GM21576 (cell line): ENCODE results near the gene CCDC88A.

Experiments used
- ATAC-seq: cut with Tn5 transposase; IDR thresholded peaks from one replicate; pipeline ENCODE4 v1.9.1; 2021; ENCODE audit warnings: mild to moderate bottlenecking, moderate library complexity; ENCODE audit not compliant: unreplicated experiment

CCDC88A gene

GRCh38 chr2:55425431-55425831 is 5.8 kb upstream of the CCDC88A start:
- no peak for ATAC-seq

- no peak for ATAC-seq
Observed at GRCh38 chr2:55422876-55423665, 3.4 kb upstream of the CCDC88A start.

- no peak for ATAC-seq
Observed at GRCh38 chr2:55421326-55421725, 1.7 kb upstream of the CCDC88A start.

- no peak for ATAC-seq
Observed at GRCh38 chr2:55420871-55421270, 1.2 kb upstream of the CCDC88A start.

- ATAC-seq = no peak
Observed at GRCh38 chr2:55420439-55420725, 726 bp upstream of the CCDC88A start.

- ATAC-seq = peak; percentile 11
Observed at GRCh38 chr2:55419233-55419678, 400 bp downstream of the CCDC88A start.

GRCh38 chr2:55418512-55419232 is 984 bp downstream of the CCDC88A start:
- ATAC-seq = no peak

- no peak for ATAC-seq
Observed at GRCh38 chr2:55418072-55418471, 1.6 kb downstream of the CCDC88A start.

GRCh38 chr2:55416786-55417568 is 2.7 kb downstream of the CCDC88A start:
- ATAC-seq = no peak

- no peak for ATAC-seq
Observed at GRCh38 chr2:55415300-55415699, 4.4 kb downstream of the CCDC88A start.

GRCh38 chr2:55408918-55409868 is 10.5 kb downstream of the CCDC88A start:
- no peak for ATAC-seq

- ATAC-seq = no peak
Observed at GRCh38 chr2:55408098-55408882, 11.4 kb downstream of the CCDC88A start.

- ATAC-seq = no peak
Observed at GRCh38 chr2:55405116-55405515, 14.5 kb downstream of the CCDC88A start.

GRCh38 chr2:55403256-55403998 is 16.2 kb downstream of the CCDC88A start:
- ATAC-seq = no peak

GRCh38 chr2:55401124-55401523 is 18.5 kb downstream of the CCDC88A start:
- ATAC-seq = no peak

GRCh38 chr2:55400332-55400731 is 19.3 kb downstream of the CCDC88A start:
- ATAC-seq = no peak

- ATAC-seq = no peak
Observed at GRCh38 chr2:55399815-55400214, 19.8 kb downstream of the CCDC88A start.

- no peak for ATAC-seq
Observed at GRCh38 chr2:55395724-55396605, 23.7 kb downstream of the CCDC88A start.
